Dermis blood vessel endothelial cell (primary cell): ENCODE results near the gene HIPK1. TPM values are rescaled to one million over a fixed set of nuclear protein-coding genes. Genes with fewer than 3 reads are reported as not detected.
A peak's percentile ranks its signal among the peaks of the same experiment; 100 is the strongest.

Source experiments
- DNase-seq: peaks from one replicate; pipeline ENCODE4 v3.0.0; 2010
- total RNA-seq: library from RNA; depleted of rRNA; stranded (reverse); fragments of >200 nt; gene quantifications from 2 replicates; pipeline ENCODE4 v1.2.3, GENCODE V29; 2014

The HIPK1 gene
- total RNA-seq, 1 donor from 2014 or later, result 36.8 TPM

DNA sequence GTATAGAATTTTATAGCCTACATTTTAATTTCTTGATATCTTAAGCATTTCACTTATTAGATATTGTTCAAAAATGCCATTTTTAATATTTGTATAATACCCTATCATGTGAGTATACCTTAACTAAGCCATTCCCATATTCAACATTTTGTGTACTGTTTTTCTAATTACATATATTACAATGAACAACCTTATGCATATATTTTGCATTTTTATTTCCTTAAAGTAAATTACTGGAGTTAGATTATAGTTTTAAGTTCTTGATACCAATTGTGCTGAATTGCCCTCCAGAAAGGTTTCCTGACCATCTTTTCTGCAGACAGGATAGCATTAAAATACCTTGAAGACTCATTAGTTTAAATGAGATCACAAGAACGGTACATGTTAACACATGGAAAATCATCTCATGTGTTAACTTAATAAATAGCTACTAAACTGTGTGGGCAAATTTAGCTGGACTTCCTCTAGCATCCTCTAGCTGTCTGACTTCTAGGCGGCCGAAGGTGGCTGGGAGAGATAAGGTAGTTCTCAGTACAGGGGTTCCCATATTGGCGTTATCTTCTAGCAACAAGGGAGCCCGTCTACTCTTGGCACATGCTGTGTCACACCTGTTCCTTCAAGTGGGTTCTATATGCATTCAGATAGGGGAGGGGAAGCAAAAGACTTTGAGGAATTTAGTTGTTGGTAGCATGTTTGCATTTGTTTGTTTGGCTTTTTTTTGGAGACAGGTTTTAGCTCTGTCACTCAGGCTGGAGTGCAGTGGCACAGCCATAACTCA lies 15.0 kb upstream of the HIPK1 start:
- DNase-seq, result no peak

DNA sequence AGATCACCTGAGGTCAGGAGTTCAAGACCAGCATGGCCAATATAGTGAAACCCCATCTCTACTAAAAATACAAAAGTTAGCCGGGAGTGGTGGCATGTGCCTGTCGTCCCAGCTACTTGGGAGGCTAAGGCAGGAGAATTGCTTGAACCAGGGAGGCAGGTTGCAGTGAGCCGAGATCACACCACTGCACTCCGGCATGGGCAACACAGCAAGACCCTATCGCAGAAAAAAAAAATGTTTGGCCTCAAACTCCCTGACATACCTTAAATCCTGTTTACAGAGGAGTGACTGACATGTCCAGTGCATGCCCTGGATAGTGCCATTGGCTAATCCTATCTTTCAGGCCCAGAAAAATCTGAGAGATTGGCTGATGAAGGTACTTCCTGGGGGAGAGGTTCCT lies 12.2 kb upstream of the HIPK1 start:
- DNase-seq, result no peak

DNA sequence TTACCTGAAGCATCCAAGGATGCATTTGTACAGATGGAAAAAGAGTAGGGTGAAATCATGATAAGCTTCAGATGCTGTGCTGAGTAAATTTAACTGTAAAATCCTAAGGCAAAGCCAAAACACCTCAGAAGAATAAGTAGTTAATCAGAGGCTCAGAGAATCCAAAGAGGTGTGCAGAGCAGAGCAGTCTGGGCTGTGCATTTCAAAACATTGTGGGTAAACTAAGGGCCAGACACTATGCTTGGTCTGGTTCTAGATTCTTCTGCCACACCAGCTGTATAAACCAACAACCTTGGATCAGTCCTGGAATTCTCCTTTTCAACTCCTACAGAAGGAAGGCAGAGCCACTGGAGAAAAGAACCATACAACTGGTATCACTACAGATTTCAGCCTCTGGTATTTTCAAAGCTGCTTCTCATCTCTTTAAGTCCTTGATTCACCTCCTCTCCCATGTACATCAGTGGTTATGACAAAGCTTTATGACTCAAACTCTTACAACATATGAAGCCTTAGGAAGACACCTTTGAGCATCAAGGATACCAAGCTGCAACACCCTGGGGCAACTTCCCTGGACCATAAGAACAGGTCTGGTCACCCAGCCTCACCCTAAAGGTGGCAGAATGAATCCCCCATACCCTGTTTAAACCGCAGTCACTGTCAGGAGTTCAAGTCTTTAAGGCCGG lies 11.6 kb upstream of the HIPK1 start:
- no peak for DNase-seq

DNA sequence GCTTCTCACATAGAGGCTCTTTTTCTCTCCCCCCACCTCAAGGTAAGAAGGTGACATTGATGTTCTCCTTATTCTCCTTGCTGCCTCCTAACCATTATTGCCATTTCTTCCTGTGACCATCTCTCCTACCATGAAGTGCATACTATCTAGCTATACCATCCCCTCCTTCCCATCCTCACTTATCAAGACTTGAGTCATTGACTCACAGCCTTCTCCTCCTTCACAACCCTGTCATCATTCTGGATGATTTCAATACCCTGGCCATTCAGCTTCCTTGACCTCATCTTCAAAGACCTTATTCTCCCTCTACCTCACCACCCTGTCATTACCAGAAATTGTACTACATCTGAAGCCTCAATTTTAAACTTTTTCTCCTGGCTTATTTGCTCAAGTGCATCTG lies 10.9 kb upstream of the HIPK1 start:
- no peak for DNase-seq

DNA sequence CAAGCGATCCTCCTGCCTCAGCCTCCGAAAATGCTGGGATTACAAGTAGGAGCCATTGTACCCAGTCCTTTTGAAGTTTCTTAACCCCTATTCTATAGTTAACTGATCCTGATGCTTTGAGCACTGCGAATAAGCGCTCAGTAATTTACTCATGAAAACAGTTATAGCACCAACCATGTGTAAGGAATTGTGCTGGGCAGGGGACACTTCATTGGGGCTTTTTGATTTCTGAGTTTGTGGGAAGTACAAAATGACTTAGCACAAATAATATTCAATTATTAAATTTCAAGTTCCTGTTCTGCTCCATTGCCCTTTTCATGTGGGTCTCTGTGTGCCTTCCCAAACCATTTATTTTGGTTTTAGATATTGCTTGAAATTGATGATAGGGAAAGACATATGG lies 6.2 kb upstream of the HIPK1 start:
- DNase-seq, result no peak

DNA sequence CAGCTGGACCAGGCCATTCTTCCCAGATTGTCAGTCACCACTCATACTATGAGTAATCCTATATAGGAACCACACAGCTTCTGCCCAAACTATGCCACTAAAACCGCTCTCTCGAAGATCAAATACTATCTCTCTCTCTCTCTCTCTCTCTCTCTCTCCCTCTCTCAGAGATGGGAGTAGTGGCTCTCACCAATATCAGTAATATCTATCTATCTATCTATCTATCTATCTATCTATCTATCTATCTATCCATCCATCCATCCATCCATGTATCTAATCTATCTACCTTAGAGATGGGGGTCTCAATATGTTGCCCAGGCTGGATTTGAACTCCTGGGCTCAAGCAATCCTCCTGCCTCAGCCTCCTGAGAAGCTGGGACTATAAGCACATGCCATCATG lies 4.7 kb upstream of the HIPK1 start:
- no peak for DNase-seq

DNA sequence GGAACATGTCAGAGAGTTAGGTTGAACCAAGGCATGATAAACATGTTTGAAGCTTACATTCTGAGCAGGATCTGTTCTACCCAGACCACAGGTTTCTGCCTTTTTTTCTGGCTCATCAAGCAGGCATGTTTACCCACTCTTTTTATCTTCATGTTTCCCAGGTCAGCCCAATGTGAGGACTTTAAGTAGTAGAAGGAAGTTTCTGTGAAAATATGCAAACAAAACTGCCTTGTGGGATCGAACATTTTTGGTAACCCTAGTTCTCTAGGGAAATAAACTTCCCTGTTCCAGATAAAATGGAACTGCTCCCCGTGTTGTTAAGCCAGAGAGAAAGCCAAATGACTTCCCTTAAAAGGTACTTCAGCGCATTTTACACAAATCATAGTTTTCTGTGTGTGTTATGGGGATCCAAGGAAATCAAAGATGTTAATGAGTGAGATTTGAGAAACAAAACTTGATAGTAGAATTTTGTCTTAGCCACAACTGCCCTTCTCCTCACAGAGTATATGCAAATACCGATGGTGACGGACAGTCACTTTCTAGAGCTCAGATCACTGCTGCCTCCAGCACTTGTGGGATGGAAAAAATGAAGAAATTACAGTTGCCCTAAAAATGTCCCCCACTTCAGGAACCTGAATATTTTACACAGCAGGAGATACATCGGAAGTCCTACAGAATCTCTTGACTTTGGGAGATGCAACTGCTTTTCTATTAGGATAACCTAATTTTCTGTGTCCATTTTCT lies 765 bp upstream of the HIPK1 start:
- peak; percentile 21 for DNase-seq

DNA sequence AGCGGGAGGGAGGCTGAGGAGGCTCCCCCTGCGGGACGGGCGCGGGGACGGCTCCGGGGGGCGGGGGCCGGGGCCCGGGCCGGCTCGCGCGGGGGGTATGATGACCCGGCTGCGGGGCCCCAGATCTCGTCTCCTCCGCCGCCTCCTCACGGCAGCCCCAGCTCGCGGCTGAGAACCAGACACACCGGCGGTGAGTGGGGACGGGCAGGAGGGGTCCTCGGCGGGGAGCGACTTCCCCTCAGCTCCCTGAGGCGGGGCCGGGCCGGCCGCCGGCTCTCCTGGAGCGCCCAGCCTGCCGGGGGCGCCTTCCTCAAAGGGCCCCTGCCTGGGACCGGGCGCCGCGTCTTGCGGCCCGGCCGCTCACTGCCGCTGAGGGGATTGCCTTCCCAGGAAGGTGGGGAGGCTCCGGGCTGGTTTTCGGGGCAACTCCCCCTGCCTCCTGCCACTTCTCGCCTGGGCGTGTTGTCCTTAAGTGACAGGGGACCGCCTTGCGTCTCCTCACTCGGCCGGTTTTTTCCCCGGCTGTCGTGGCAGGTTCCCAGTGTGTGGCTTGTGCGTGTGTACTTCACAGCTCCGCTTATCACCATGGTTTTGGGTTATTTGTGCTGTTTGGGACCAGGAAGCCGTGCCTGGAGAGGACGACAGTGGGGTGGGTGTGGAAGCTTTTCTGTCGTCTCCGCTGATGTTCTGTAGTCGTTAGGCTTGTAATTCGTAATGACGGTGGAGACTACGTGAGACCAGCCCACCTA lies 800 bp downstream of the HIPK1 start:
- peak; percentile 56 for DNase-seq

DNA sequence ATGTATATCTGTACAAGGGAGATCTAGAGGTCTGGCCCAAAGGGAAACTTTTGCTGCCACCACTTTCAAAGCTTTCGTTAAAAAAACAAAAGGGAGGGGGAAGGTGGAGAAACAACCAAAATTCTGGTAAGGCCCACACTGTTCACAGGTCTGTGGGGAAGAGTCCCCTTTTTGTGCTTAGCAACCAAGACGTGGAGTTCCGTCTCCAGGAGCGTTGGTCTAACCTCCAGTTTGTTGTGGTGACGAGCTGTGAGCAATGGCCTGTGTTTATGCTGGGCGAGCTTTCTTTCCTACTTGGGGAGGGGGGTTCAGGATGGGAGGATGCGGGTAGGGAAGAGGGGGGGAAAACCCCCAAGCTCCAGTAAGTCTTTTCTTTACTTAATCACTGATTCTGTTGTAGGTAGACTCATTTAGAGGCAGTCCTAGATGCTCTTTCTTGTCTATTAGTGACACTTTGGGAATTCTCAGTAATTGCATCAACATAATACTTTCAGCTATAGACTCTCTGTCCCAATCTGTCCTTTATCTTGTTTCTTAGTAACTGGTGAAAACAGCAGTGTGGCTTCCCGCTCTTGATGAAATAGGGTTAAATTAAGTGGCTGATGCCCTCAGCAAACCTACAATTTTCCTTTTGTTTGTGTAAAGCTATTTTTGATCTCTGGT lies 1.5 kb downstream of the HIPK1 start:
- DNase-seq, result peak; percentile 90

DNA sequence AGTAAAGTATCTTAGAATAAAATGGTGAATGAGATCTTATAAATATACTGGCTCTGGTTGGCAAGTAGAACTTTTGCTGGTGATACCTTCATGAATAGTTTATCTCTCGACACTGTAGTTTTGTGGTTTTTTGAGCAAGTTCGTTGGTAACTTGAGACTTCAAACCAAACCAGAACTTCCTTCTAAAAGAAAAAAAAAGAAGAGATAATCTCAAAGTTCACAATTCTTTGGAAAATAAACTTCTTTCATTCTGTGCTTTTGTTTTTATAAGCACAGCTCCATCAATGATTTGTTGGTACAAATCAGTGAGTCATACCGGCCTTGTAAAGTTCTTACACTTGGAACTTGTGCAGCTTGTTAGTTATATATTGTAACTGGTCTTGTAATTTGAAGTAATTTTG lies 2.3 kb downstream of the HIPK1 start:
- DNase-seq, result peak; percentile 59

DNA sequence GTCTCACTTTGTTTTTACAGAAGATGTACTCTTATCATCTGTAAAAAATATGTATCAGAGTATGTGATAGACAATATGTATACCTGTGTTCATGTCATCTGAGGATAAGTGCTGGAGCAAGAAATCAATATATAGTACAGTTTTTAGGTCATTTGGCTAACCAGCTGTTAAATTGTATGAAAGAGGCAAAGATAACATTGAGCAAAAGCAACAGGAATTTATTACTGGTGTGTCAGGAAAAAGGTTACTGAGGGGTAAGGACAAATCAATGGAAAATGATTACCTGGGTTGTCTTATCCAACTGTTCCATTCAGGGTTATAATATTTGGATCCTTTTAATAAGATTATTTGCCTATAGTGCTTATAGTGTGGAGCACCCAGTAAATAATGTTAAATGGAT lies 4.9 kb downstream of the HIPK1 start:
- DNase-seq, result no peak

DNA sequence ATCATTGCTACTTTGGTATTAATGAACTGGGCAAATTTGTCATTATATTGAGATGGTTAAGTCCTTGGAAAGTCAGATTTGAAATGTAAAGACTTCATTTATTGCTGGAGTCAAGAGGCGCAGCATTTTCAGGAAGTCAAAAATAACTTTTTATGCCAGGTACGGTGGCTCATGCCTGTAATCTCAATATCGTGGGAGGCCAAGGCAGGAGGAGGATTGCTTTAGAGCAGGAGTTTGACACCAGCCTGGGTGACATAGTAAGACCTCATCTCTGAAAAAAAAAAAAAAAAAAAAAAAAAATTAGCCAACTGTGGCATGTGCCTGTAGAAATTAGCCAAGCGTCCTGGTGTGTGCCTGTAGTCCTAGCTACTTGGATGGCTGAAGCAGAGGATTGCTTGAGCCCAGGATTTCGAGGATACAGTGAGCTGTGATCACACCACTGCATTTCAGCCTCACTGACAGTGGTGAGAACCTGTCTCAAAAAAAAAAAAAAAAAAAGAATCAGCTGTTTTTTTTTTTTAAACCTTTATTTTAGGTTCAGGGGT lies 5.5 kb downstream of the HIPK1 start:
- no peak for DNase-seq

DNA sequence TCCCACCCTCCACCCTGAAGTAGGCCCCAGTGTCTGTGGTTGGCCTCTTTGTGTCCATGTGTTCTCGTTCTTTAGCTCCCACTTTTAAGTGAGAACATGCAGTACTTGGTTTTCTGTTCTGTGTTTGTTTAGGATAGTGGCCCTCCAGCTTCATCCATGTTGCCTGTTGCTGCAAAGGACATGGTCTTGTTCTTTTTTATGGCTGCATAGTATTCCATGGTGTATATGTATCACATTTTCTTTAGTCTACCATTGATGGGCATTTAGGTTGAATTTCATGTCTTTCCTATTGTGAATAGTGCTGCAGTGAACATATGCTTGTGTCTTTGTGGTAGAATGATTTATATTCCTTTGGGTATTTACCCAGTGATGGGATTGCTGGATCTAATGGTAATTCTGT lies 6.1 kb downstream of the HIPK1 start:
- no peak for DNase-seq

DNA sequence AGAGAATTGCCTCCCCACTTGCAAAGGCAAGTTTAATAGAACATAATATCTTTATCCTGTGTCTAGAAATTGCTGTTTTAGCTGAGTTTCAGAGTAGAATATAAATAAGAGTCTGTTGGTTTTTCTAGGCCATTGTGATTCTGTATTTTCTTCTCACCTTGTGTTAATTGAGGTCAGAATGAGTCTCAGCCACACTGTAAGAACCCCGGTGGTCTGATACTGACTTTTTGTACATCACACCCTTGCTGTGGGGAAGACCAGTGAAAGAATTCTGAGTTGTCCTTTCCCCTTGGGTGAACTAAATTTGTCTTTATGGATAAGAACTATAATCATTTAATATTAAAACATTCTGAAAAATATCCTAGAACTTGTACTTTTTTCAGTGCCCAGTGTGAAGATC lies 6.8 kb downstream of the HIPK1 start:
- DNase-seq, result no peak

DNA sequence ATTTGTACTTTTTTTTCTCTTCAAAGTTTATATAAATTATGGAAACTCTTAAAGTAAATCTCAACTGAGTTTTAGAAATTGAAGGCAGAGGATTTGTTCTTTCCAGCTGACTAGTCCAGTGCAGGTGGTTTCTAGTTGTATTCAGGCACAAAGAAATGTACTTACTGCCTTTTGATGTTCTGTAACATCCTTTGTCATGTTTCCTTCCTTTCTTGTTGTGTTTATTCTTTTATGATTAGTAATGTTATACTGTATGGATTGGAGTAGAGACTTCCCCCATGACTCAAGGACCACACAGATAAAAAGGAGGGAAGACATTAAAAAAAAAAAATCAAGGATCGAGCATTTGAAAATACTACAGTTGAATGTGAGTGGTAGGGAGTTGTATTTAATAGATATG lies 8.0 kb downstream of the HIPK1 start:
- peak; percentile 51 for DNase-seq

DNA sequence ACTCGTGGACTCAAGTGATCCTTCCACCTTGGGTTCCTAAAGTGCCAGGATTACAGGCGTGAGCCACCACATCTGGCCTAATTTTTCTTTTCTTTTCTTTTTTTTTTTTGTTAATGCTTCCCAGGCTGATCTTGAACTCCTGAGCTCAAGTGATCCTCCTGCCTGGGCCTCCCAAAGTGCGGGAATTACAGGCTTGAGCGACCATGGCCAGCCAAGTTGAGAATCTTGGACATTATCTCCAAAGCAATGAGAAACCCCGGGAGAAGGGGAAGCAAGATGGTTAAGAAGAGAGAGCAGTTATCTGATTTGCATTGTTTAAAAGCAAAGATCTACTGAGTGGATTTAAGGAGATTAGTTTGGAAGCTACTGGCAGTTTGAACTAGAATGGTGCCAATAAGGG lies 9.1 kb downstream of the HIPK1 start:
- DNase-seq, result no peak

DNA sequence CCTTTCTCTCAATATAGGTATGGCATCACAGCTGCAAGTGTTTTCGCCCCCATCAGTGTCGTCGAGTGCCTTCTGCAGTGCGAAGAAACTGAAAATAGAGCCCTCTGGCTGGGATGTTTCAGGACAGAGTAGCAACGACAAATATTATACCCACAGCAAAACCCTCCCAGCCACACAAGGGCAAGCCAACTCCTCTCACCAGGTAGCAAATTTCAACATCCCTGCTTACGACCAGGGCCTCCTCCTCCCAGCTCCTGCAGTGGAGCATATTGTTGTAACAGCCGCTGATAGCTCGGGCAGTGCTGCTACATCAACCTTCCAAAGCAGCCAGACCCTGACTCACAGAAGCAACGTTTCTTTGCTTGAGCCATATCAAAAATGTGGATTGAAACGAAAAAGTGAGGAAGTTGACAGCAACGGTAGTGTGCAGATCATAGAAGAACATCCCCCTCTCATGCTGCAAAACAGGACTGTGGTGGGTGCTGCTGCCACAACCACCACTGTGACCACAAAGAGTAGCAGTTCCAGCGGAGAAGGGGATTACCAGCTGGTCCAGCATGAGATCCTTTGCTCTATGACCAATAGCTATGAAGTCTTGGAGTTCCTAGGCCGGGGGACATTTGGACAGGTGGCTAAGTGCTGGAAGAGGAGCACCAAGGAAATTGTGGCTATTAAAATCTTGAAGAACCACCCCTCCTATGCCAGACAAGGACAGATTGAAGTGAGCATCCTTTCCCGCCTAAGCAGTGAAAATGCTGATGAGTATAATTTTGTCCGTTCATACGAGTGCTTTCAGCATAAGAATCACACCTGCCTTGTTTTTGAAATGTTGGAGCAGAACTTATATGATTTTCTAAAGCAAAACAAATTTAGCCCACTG lies 11.5 kb downstream of the HIPK1 start:
- no peak for DNase-seq

DNA sequence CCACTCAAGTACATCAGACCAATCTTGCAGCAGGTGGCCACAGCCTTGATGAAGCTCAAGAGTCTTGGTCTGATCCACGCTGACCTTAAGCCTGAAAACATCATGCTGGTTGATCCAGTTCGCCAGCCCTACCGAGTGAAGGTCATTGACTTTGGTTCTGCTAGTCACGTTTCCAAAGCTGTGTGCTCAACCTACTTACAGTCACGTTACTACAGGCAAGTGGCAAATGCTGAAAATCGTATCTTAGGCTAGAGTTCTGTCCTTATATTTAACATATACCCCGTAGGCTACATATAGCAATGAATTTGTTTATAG lies 12.1 kb downstream of the HIPK1 start:
- DNase-seq, result no peak

DNA sequence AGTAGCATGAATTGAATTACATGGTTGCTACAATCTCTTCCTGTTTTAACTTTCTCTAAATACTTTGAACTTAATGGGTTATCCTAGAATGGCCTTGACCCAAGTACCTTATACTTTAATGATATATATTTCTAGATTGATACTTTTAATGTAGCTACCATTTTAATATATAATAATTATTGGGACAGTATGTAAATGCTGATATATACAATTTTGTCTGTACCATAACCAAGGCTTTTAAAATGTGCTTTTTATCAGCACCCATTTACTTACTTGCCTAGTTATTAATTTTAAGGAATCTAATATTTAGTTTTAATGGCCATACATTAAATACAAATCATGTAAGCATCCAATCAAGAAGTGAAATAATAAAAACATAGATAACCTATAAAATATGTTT lies 13.4 kb downstream of the HIPK1 start:
- no peak for DNase-seq

DNA sequence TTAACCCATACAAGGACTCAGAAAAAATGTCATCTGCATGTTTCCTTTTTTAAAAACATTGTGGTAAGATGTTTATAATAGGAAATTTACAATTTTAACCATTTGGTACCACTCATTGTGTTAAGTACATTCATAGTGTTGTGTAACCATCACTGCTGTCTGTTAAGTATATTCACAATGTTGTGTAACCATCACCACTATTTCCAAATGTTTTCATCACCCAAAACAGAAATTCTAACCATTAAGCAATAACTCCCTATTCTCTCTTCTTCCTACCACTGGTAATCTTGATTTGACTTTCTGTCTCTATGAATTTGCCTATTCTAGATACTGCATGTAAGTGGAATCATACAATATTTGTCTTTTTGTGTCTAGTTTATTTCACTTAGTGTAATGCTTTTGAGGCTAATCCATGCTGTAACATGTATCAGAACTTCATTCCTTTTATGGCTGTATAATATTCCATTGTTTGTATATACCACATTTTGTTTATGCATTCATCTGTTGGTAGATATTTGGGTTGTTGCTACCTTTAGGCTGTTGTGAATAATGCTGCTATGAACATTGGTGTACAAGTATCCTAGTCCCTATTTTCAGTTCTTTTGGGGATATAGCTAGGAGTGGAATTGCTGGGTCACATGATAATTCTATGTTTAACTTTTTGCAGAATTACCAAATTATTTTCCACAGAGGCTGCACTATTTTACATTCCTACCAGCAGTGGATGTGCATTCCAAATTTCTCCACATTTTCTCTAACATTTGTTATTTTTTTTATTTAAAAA lies 14.1 kb downstream of the HIPK1 start:
- no peak for DNase-seq

DNA sequence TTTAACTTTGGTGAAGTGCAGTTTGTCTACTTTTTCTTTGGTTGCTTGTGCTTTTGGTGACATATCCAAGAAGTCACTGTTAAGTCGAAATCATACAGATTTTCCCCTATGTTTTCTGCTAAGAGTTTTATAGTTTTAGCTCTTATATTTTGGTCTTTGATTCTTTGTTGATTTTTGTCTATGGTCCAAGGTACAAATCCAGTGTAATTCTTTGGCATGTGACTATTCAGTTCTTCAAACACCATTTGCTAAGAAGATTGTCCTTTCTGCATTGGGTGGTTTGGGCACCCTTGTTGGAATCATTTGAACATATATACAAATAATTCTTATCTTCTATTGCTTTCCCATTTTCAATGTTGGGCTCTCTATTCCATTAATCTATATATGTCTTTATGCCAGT lies 16.2 kb downstream of the HIPK1 start:
- DNase-seq, result no peak
